Pulmonary artery endothelial cell (primary cell): ENCODE results near the gene PIGBOS1. TPM values are rescaled to one million over a fixed set of nuclear protein-coding genes. Genes with fewer than 3 reads are reported as not detected.

Source experiments
- DNase-seq: peaks from one replicate; pipeline ENCODE4 v3.0.0-alpha.2; 2011; ENCODE audit warnings: low read depth, low spot score
- total RNA-seq: library from RNA; depleted of rRNA; stranded (reverse); fragments of >200 nt; gene quantifications from 2 replicates; pipeline ENCODE4 v1.2.3, GENCODE V29; 2014

Gene PIGBOS1
- total RNA-seq, 1 donor from 2014 or later, result 5.8 TPM

DNA sequence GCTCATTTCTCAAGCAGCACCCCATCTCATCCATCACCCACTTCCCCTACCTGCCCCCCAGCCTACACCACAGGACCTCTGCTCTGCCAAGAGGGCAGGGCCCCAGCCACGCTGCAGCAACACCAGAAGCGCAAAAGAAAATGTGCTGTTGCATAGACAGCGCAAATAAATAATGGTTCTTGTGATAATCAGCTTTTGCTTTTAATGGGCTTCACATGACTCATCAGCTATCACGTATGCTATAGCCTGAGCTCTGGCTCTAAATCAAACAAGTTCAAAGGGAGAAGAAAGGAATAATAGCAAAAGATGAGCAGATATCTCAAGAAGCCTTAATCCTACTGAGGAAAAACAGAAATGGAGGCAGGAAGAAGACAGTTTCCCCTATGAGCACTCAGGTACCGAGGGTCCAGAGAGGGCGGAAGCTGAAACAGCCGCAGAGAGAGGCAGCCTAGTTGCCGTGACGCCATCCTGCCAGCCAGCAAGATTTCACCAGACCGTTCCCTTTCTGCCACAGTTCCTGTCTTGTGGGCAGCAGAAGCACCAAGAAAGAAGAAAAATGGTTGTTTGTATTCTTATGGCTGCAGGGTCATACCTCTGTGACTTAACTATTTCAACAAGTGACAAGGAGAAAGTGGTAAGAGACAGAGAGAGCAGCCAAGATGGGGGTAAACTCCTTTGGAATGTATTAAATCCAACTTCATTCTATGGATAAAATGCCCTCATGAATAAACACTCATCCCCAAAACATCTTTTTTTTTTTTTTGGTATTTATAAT, 51.3 kb downstream of the PIGBOS1 start:
- no peak for DNase-seq

Other genes with a start within 250 kb of the PIGBOS1 start
- 59.7 and 99.4 TPM in 2 replicates for gene RSL24D1, start 122.2 kb downstream of the PIGBOS1 start, total RNA-seq
- gene RAB27A, start 29.3 kb downstream of the PIGBOS1 start, total RNA-seq, result 10.4 and 16.8 TPM in 2 replicates
- 7.9 and 9.0 TPM in 2 replicates for gene PIGB, start 99 bp upstream of the PIGBOS1 start, total RNA-seq
- gene CCPG1, start 89.2 kb upstream of the PIGBOS1 start, total RNA-seq, result 49.3 and 72.2 TPM in 2 replicates
- 0.95 and 1.1 TPM in 2 replicates for gene PIERCE2, start 89.4 kb upstream of the PIGBOS1 start, total RNA-seq
- 1.1 and 1.4 TPM in 2 replicates for gene DNAAF4, start 189.1 kb upstream of the PIGBOS1 start, total RNA-seq